ENCODE measurements around the gene PPP3CA. TPM values are rescaled to one million over a fixed set of nuclear protein-coding genes. Genes with fewer than 3 reads are reported as not detected.

PPP3CA gene
- total RNA-seq, 1 experiment from 2014 or later, result 133 TPM

DNA sequence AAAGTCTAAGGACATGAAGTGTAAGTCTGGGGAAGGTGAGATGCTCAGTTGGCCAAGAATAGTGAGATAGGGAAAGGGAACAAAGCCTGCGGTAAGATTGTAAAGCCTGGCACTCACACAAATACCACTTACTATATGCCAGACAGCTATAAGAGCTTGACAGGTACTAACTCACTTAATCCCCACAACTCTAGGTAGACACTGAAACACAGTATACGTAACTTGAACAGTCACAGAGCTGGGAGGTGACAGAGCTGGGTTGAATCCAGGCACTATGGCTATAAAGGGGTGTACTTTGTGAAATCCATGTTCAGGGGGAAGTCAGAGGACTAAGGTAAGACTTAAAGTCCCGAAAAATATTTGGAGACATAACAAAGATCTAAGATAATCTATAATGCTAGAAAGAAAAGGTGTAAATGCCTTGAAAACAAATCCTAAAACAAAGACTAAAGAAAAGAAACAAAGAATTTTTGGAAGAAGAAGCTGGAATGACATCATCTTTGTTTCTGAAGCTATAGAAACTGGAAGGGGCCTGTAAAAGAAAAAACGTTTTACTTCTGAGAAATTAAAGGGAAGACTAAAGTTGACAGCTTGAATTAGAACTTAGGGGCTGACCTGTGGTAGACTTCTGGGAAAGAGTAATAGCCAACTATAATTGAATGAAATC is 172.5 kb downstream of the PPP3CA start:
- intact Hi-C loops (cut with micrococcal nuclease), result no loop called here
- ChIA-PET CTCF (no interaction called here), POLR2A (no interaction called here), RAD21 (ENCODE audit: low non-redundant PET in 1 of 2, low total read pairs in 2 of 2, uncharacterized antibody in 2 of 2, unreplicated experiment in 2 of 2) (no interaction called here)
- Histone ChIP-seq H3K4me1 (ENCODE audit: control insufficient read depth in 1 of 2, insufficient read depth in 2 of 2, low read length in 2 of 2) (peaks cover 81 to 89% of the 10 kb centered on the region in 2 experiments), H3K79me2 (ENCODE audit: insufficient read depth, low read length) (peaks cover 70% of the 10 kb centered on the region), H3K9ac (ENCODE audit: low read length) (no peak overlapping the region), H3K4me2 (ENCODE audit: low read length) (no peak overlapping the region), H3K36me3 (ENCODE audit: control insufficient read depth in 1 of 2, insufficient read depth in 2 of 2, low read length in 2 of 2) (no peaks in the 10 kb centered on the region), H2AFZ (ENCODE audit: low read depth, low read length, poor library complexity, severe bottlenecking) (no peak overlapping the region), H3K4me3 (replicated peaks in 1 of 2; ENCODE audit: low read depth in 1 of 2, low read length in 2 of 2) (no peak overlapping the region), H3K9me3 (ENCODE audit: control insufficient read depth in 1 of 2, insufficient read depth in 1 of 2, low read depth in 1 of 2, low read length in 2 of 2) (no peaks in the 10 kb centered on the region), H3K9me2 (ENCODE audit: insufficient read depth) (no peaks in the 10 kb centered on the region), H3K27me3 (ENCODE audit: insufficient read depth, low read length) (no peaks in the 10 kb centered on the region), H4K20me1 (ENCODE audit: insufficient read depth) (no peaks in the 10 kb centered on the region), H3K27ac (ENCODE audit: low read depth, low read length) (peak overlapping the region; percentile 1; the same call in 1 of the 2 replicates)
- BruUV-seq (replicated peaks), result no TSS peak
- TF ChIP-seq FOSL1 (IDR thresholded peaks at IDR 0.05; ENCODE audit: low read depth), result no peak
- ATAC-seq, result no peak
- no peak for DNase-seq (ENCODE audit: low read depth, low spot score)

DNA sequence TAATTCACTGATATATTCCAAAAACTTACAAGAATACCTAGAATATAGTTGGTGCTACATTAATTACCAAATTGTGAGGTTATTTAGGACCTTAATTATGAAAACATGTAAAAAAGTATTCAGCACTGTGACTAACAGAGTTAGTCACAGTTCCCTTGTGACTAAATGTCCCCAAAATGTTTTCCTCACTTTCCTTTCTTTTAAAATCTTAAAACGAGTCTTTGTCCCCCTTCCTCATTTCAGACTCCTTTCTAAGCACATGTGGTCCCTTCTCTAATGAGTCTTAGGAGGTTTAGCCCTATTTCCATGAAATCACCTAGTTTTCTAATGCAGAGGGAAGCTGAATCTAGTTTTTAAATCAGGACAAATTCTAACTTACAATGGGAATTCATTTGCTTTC is 175.0 kb downstream of the PPP3CA start:
- ChIA-PET POLR2A (interaction anchor here (0.6 kb wide), 1 partner anchor 493 kb away, joined by 3 read pairs; no protein-coding TSS in a partner anchor), CTCF (interaction anchor here (0.9 to 1.5 kb wide), 2 partner anchors 14 to 16 kb away, joined by 3 to 4 read pairs; no protein-coding TSS in a partner anchor), RAD21 (ENCODE audit: low non-redundant PET in 1 of 2, low total read pairs in 2 of 2, uncharacterized antibody in 2 of 2, unreplicated experiment in 2 of 2) (no interaction called here)
- H3K27ac ChIP-seq (ENCODE audit: low read depth, low read length), result peak overlapping the region; percentile 49; the same call in 1 of the 2 replicates
- H3K4me1 ChIP-seq (ENCODE audit: control insufficient read depth in 1 of 2, insufficient read depth in 2 of 2, low read length in 2 of 2), result peaks cover 89 to 92% of the 10 kb centered on the region in 2 experiments
- no peaks in the 10 kb centered on the region for H3K9me2 ChIP-seq (ENCODE audit: insufficient read depth)
- no TSS peak for BruUV-seq (replicated peaks)
- H3K36me3 ChIP-seq (ENCODE audit: control insufficient read depth in 1 of 2, insufficient read depth in 2 of 2, low read length in 2 of 2), result no peaks in the 10 kb centered on the region
- ATAC-seq, result no peak
- H3K27me3 ChIP-seq (ENCODE audit: insufficient read depth, low read length), result no peaks in the 10 kb centered on the region
- H3K9me3 ChIP-seq (ENCODE audit: control insufficient read depth in 1 of 2, insufficient read depth in 1 of 2, low read depth in 1 of 2, low read length in 2 of 2), result no peaks in the 10 kb centered on the region
- H3K79me2 ChIP-seq (ENCODE audit: insufficient read depth, low read length), result peaks cover 72% of the 10 kb centered on the region
- H3K4me2 ChIP-seq (ENCODE audit: low read length), result peak overlapping the region; percentile 37
- no peak overlapping the region for H2AFZ ChIP-seq (ENCODE audit: low read depth, low read length, poor library complexity, severe bottlenecking)
- peak overlapping the region; percentile 37 for H3K9ac ChIP-seq (ENCODE audit: low read length)
- DNase-seq (ENCODE audit: low read depth, low spot score), result no peak
- 0 out of 2 replicates have a peak, but pooled peaks have one; percentile 11 for TF ChIP-seq EGR1 (IDR thresholded peaks at IDR 0.05; ENCODE audit: low read depth)
- TF ChIP-seq TCF7L2 (IDR thresholded peaks at IDR 0.05; ENCODE audit: borderline replicate concordance, extremely low read depth, insufficient read depth, insufficient read length), result no peak
- TF ChIP-seq FOSL1 (IDR thresholded peaks at IDR 0.05; ENCODE audit: low read depth), result peak; percentile 57
- intact Hi-C loops (cut with micrococcal nuclease), result no loop called here
- no peaks in the 10 kb centered on the region for H4K20me1 ChIP-seq (ENCODE audit: insufficient read depth)
- no peak overlapping the region for H3K4me3 ChIP-seq (replicated peaks in 1 of 2; ENCODE audit: low read depth in 1 of 2, low read length in 2 of 2)

Measured in HCT116 (cell line).